ENCODE results near the gene VWA1.

DNA sequence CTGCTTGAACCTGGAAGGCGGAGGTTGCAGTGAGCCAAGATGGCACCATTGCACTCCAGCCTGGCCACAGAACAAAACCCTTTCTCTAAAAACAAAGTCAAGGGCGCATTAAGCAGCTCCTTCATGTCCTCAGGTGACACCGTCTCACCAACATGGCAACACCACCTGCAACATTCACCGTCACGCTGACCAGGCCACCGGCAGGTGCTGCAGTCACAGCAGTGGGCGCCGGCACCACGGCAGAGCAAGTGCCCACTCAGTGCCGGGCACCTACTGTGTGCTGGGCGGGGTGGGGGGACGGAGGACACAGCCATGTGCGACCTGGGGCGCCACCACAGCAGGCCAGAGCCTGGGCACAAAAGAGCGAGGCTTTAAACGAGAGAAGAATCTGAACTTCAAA is 48.2 kb downstream of the VWA1 start:
- TF ChIP-seq BACH2 (CRISPR knock-in tag; IDR thresholded peaks at IDR 0.05; ENCODE audit: borderline replicate concordance), result no peak
- TF ChIP-seq CSDC2 (CRISPR knock-in tag; IDR thresholded peaks at IDR 0.05), result no peak
- TF ChIP-seq GLIS3 (CRISPR knock-in tag; IDR thresholded peaks at IDR 0.05), result no peak
- TF ChIP-seq, protein P1, sequence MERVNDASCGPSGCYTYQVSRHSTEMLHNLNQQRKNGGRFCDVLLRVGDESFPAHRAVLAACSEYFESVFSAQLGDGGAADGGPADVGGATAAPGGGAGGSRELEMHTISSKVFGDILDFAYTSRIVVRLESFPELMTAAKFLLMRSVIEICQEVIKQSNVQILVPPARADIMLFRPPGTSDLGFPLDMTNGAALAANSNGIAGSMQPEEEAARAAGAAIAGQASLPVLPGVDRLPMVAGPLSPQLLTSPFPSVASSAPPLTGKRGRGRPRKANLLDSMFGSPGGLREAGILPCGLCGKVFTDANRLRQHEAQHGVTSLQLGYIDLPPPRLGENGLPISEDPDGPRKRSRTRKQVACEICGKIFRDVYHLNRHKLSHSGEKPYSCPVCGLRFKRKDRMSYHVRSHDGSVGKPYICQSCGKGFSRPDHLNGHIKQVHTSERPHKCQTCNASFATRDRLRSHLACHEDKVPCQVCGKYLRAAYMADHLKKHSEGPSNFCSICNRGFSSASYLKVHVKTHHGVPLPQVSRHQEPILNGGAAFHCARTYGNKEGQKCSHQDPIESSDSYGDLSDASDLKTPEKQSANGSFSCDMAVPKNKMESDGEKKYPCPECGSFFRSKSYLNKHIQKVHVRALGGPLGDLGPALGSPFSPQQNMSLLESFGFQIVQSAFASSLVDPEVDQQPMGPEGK (CRISPR knock-in tag; IDR thresholded peaks at IDR 0.05; ENCODE audit: borderline replicate concordance), result no peak
- no peak for TF ChIP-seq RARB (CRISPR knock-in tag; IDR thresholded peaks at IDR 0.05)
- no peak for TF ChIP-seq ZNF70 (CRISPR knock-in tag; IDR thresholded peaks at IDR 0.05)
- no peak for TF ChIP-seq ARNTL (CRISPR knock-in tag; IDR thresholded peaks at IDR 0.05; ENCODE audit: borderline replicate concordance, low read depth)
- TF ChIP-seq PPARA (CRISPR knock-in tag; IDR thresholded peaks at IDR 0.05; ENCODE audit: borderline replicate concordance), result no peak
- no peak for TF ChIP-seq ZNF8 (CRISPR knock-in tag; IDR thresholded peaks at IDR 0.05)
- TF ChIP-seq, protein P2, sequence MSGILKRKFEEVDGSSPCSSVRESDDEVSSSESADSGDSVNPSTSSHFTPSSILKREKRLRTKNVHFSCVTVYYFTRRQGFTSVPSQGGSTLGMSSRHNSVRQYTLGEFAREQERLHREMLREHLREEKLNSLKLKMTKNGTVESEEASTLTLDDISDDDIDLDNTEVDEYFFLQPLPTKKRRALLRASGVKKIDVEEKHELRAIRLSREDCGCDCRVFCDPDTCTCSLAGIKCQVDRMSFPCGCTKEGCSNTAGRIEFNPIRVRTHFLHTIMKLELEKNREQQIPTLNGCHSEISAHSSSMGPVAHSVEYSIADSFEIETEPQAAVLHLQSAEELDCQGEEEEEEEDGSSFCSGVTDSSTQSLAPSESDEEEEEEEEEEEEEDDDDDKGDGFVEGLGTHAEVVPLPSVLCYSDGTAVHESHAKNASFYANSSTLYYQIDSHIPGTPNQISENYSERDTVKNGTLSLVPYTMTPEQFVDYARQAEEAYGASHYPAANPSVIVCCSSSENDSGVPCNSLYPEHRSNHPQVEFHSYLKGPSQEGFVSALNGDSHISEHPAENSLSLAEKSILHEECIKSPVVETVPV (CRISPR knock-in tag; IDR thresholded peaks at IDR 0.05), result no peak
